Cardiac muscle cell (in vitro differentiated cells and primary cell): Measurements from ENCODE around the gene CT47B1. TPM values are rescaled to one million over a fixed set of nuclear protein-coding genes. Genes with fewer than 3 reads are reported as not detected.
A peak's percentile ranks its signal among the peaks of the same experiment; 100 is the strongest.
"Not testable (repeated sequence)": the region's sequence is repeated elsewhere in the genome, so short reads cannot be mapped to it uniquely, and the experiment has no call there.

Experiments used
- DNase-seq, 2 donors: peaks; one replicate each; pipeline versions ENCODE4 v3.0.0 to v3.0.0-alpha.2; 2010 to 2017; ENCODE audit warnings: low read depth in 1 of 2, low spot score in 1 of 2
- H3K27ac ChIP-seq: fragments of 200-600 bp; sonication (generic); 2 replicates; pipeline ENCODE4 v1.5.1; 2016
- H3K27me3 ChIP-seq: fragments of 200-600 bp; sonication (generic); 2 replicates; pipeline ENCODE4 v1.6.0; 2016; ENCODE audit warnings: control low read depth
- H3K36me3 ChIP-seq: fragments of 200-600 bp; sonication (generic); 2 replicates; pipeline ENCODE4 v1.5.1; 2016; ENCODE audit warnings: control low read depth
- H3K4me1 ChIP-seq: fragments of 200-600 bp; sonication (generic); 2 replicates; pipeline ENCODE4 v1.8.1; 2017; ENCODE audit warnings: low read depth, mild to moderate bottlenecking, mixed run types
- H3K4me3 ChIP-seq: fragments of 200-600 bp; sonication (generic); 2 replicates; pipeline ENCODE4 v1.5.1; 2016; ENCODE audit warnings: mild to moderate bottlenecking
- H3K9me3 ChIP-seq: fragments of 200-600 bp; sonication (generic); 2 replicates; pipeline ENCODE4 v1.5.1; 2017; ENCODE audit warnings: low read depth, mild to moderate bottlenecking, control low read depth
- CTCF ChIP-seq: IDR thresholded peaks from 2 replicates; pipeline ENCODE4 v1.5.1; 2012; ENCODE audit warnings: low read depth, mild to moderate bottlenecking, low read length
- polyA plus RNA-seq: library from polyadenylated mRNA; unstranded; fragments of >200 nt; fragmentation: Nextera tagmentation; extraction: Ambion mirVana; gene quantifications from 2 replicates; pipeline ENCODE4 v1.2.1, GENCODE V29; 2016
- total RNA-seq: library from RNA; depleted of rRNA; stranded (reverse); fragments of >200 nt; gene quantifications from 2 replicates; pipeline ENCODE4 v1.2.3, GENCODE V29; 2016

CT47B1 gene
- total RNA-seq (not detected in 2 replicates), polyA plus RNA-seq (not detected in 2 replicates)

GRCh38 chrX:120875766-120876165 lies at the start of gene CT47B1:
TSS of gene CT47B1 (minus strand) at chrX:120875866. CDS start at chrX:120875670, 196 bp downstream.
- H3K4me1 ChIP-seq, H3K4me3 ChIP-seq, DNase-seq: not testable (repeated sequence)

GRCh38 chrX:120874678-120875557 lies 748 bp downstream of the CT47B1 start:
- H3K27ac ChIP-seq, result no peak overlapping the region
- no peaks in the 10 kb centered on the region for H3K9me3 ChIP-seq
- H3K4me1 ChIP-seq, result no peaks in the 10 kb centered on the region
- no peaks in the 10 kb centered on the region for H3K36me3 ChIP-seq
- no peaks in the 10 kb centered on the region for H3K27me3 ChIP-seq
- no peak for TF ChIP-seq CTCF
- DNase-seq, result no peak
- no peak overlapping the region for H3K4me3 ChIP-seq

More at GRCh38 chrX:120875766-120876165, at the start of gene CT47B1:
- not testable (repeated sequence) for H3K36me3 ChIP-seq, H3K9me3 ChIP-seq, H3K27me3 ChIP-seq, H3K27ac ChIP-seq

GRCh38 chrX:120857240-120857639 lies 18.4 kb downstream of the CT47B1 start:
- TF ChIP-seq CTCF, result no peak
- Histone ChIP-seq H3K27ac (no peak overlapping the region), H3K36me3 (no peaks in the 10 kb centered on the region), H3K4me3 (no peak overlapping the region), H3K27me3 (no peaks in the 10 kb centered on the region), H3K4me1 (no peaks in the 10 kb centered on the region), H3K9me3 (no peaks in the 10 kb centered on the region)
- DNase-seq, result peak in 1 of 2 donors; percentile 3

- no peaks in the 10 kb centered on the region for H3K27me3 ChIP-seq
- no peak overlapping the region for H3K27ac ChIP-seq
- peak; percentile 23 for TF ChIP-seq CTCF
- no peak overlapping the region for H3K4me3 ChIP-seq
- H3K36me3 ChIP-seq, result no peaks in the 10 kb centered on the region
- DNase-seq, result peak in 1 of 2 donors; percentile 72
- no peaks in the 10 kb centered on the region for H3K4me1 ChIP-seq
- H3K9me3 ChIP-seq, result no peaks in the 10 kb centered on the region
Measured at GRCh38 chrX:120840827-120841226, 34.8 kb downstream of the CT47B1 start.

GRCh38 chrX:120839491-120839890 lies 36.2 kb downstream of the CT47B1 start:
- no peaks in the 10 kb centered on the region for H3K4me1 ChIP-seq
- no peaks in the 10 kb centered on the region for H3K36me3 ChIP-seq
- H3K27ac ChIP-seq, result no peak overlapping the region
- H3K27me3 ChIP-seq, result no peaks in the 10 kb centered on the region
- TF ChIP-seq CTCF, result no peak
- no peaks in the 10 kb centered on the region for H3K9me3 ChIP-seq
- no peak overlapping the region for H3K4me3 ChIP-seq
- peak in 1 of 2 donors; percentile 3 for DNase-seq

GRCh38 chrX:120827213-120827612 lies 48.5 kb downstream of the CT47B1 start:
- not testable (repeated sequence) for H3K27ac ChIP-seq, DNase-seq, H3K36me3 ChIP-seq, H3K4me1 ChIP-seq, H3K27me3 ChIP-seq, H3K9me3 ChIP-seq, H3K4me3 ChIP-seq
